HCT116 (cell line): ENCODE measurements around the gene APBA3. TPM values are rescaled to one million over a fixed set of nuclear protein-coding genes. Genes with fewer than 3 reads are reported as not detected.

Experiments
- ATAC-seq: fragments of 200-7000 bp; cut with Tn5 transposase; 2 replicates; pipeline ENCODE4 v1.9.1; 2020; ENCODE audit warnings: mild to moderate bottlenecking, moderate library complexity
- BruUV-seq: library from RNA; stranded (reverse); fragments of 400-500 nt; replicated peaks from 2 replicates; lab custom pipeline; 2021; lab: Mats Ljungman, UMichigan
- CTCF ChIA-PET: fragments of 300-600 bp; sonication (Branson Sonifier 250); formaldehyde crosslinking; loops from one replicate; lab custom pipeline; 2021; ENCODE audit warnings: antibody characterized with exemption; lab: Charles Lee
- POLR2A ChIA-PET: fragments of 300-600, 350-600 bp; sonication (Branson Sonifier 250); formaldehyde crosslinking; loops from one replicate; lab custom pipeline; 2021; ENCODE audit warnings: antibody characterized with exemption; lab: Charles Lee
- RAD21 ChIA-PET, 2 experiments: fragments of 300-600 bp; sonication (Branson Sonifier 250); formaldehyde crosslinking; loops; one replicate each; lab custom pipeline; 2023; ENCODE audit warnings: low total read pairs in 2 of 2; ENCODE audit not compliant: uncharacterized antibody in 2 of 2, unreplicated experiment in 2 of 2, low non-redundant PET in 1 of 2; lab: Charles Lee
- DNase-seq: peaks from one replicate; pipeline ENCODE4 v3.0.0-alpha.2; 2010; ENCODE audit warnings: low read depth, low spot score
- H2AFZ ChIP-seq: fragments of 200-600 bp; shearing (Covaris generic), sonication (generic); 2 replicates; pipeline ENCODE4 v1.6.1; 2017; ENCODE audit warnings: low read depth, mixed run types, mixed read lengths, antibody characterized with exemption, low read length; ENCODE audit not compliant: poor library complexity, severe bottlenecking
- H3K27ac ChIP-seq: 2 replicates; pipeline ENCODE4 v1.5.1; 2012; ENCODE audit warnings: low read depth, low read length
- H3K27me3 ChIP-seq: fragments of 200-600 bp; sonication (generic); 2 replicates; pipeline ENCODE4 v1.6.1; 2016; ENCODE audit warnings: mixed run types, low read length, mixed read lengths; ENCODE audit not compliant: insufficient read depth
- H3K36me3 ChIP-seq, 2 experiments: fragments of 200-500 bp in 1 of 2; fragments of 200-600 bp in 1 of 2; sonication (Bioruptor generic) in 1 of 2; sonication (generic) in 1 of 2; 2 replicates each; pipeline versions ENCODE4 v1.5.1 to v1.6.1; 2014 to 2016; ENCODE audit warnings: low read length in 2 of 2, inconsistent platforms in 1 of 2, mixed read lengths in 1 of 2, mixed run types in 1 of 2; ENCODE audit not compliant: insufficient read depth in 2 of 2, control insufficient read depth in 1 of 2
- H3K4me1 ChIP-seq, 2 experiments: fragments of 200-600 bp in 1 of 2; sonication (generic) in 1 of 2; 2 replicates each; pipeline versions ENCODE4 v1.5.1 to v1.6.1; 2012 to 2017; ENCODE audit warnings: low read length in 2 of 2, inconsistent platforms in 1 of 2, mild to moderate bottlenecking in 1 of 2, mixed read lengths in 1 of 2, mixed run types in 1 of 2, moderate library complexity in 1 of 2; ENCODE audit not compliant: insufficient read depth in 2 of 2, control insufficient read depth in 1 of 2
- H3K4me2 ChIP-seq: fragments of 200-600 bp; sonication (generic); 2 replicates; pipeline ENCODE4 v1.6.1; 2017; ENCODE audit warnings: mixed run types, low read length, mixed read lengths
- H3K4me3 ChIP-seq, 2 experiments: fragments of 200-600 bp in 1 of 2; sonication (generic) in 1 of 2; replicated peaks in 1 of 2; 2 replicates each; pipeline ENCODE4 v1.5.1; 2011 to 2016; ENCODE audit warnings: low read length in 2 of 2, control low read depth in 1 of 2, low read depth in 1 of 2, mild to moderate bottlenecking in 1 of 2, mixed read lengths in 1 of 2, mixed run types in 1 of 2
- H3K79me2 ChIP-seq: fragments of 200-600 bp; sonication (generic); 2 replicates; pipeline ENCODE4 v1.6.1; 2017; ENCODE audit warnings: mild to moderate bottlenecking, mixed run types, low read length, moderate library complexity, mixed read lengths; ENCODE audit not compliant: insufficient read depth
- H3K9ac ChIP-seq: fragments of 200-600 bp; sonication (generic); 2 replicates; pipeline ENCODE4 v1.6.1; 2016; ENCODE audit warnings: low read length, mixed read lengths
- H3K9me2 ChIP-seq: fragments of 200-600 bp; sonication (generic), shearing (Covaris generic); 2 replicates; pipeline ENCODE4 v1.6.1; 2017; ENCODE audit warnings: mixed run types, mild to moderate bottlenecking, moderate library complexity; ENCODE audit not compliant: insufficient read depth
- H3K9me3 ChIP-seq, 2 experiments: fragments of 200-500 bp in 1 of 2; fragments of 200-600 bp in 1 of 2; sonication (Bioruptor generic) in 1 of 2; sonication (generic) in 1 of 2; 2 replicates each; pipeline ENCODE4 v1.6.1; 2014 to 2017; ENCODE audit warnings: low read length in 2 of 2, mixed read lengths in 2 of 2, inconsistent platforms in 1 of 2, low read depth in 1 of 2, mild to moderate bottlenecking in 1 of 2, mixed run types in 1 of 2, moderate library complexity in 1 of 2; ENCODE audit not compliant: control insufficient read depth in 1 of 2, insufficient read depth in 1 of 2
- H4K20me1 ChIP-seq: fragments of 200-600 bp; sonication (generic), shearing (Covaris generic); 2 replicates; pipeline ENCODE4 v1.6.1; 2017; ENCODE audit warnings: mixed run types, mild to moderate bottlenecking, moderate library complexity; ENCODE audit not compliant: insufficient read depth
- CEBPB ChIP-seq: IDR thresholded peaks from 2 replicates; pipeline ENCODE4 v1.6.1; 2012; ENCODE audit warnings: low read depth
- EGR1 ChIP-seq: IDR thresholded peaks from 2 replicates; pipeline ENCODE4 v1.6.1; 2012; ENCODE audit warnings: low read depth
- EZH2 ChIP-seq: fragments of 200-600 bp; sonication (generic); IDR thresholded peaks from 2 replicates; pipeline ENCODE4 v1.6.1; 2017; ENCODE audit warnings: antibody characterized with exemption, mixed run types
- EZH2phosphoT487 ChIP-seq: fragments of 200-600 bp; IDR thresholded peaks from 2 replicates; pipeline ENCODE4 v1.6.1; 2018; ENCODE audit warnings: antibody characterized with exemption, borderline replicate concordance
- FOSL1 ChIP-seq: IDR thresholded peaks from 2 replicates; pipeline ENCODE4 v1.6.1; 2012; ENCODE audit warnings: low read depth
- JUND ChIP-seq: IDR thresholded peaks from 2 replicates; pipeline ENCODE4 v1.6.1; 2012
- POLR2A ChIP-seq: IDR thresholded peaks from 2 replicates; pipeline ENCODE4 v1.7.0; 2011; ENCODE audit warnings: borderline replicate concordance; ENCODE audit not compliant: insufficient read depth, insufficient read length; ENCODE audit errors: extremely low read depth
- POLR2AphosphoS5 ChIP-seq: IDR thresholded peaks from 2 replicates; pipeline ENCODE4 v1.6.1; 2011; ENCODE audit warnings: mild to moderate bottlenecking, low read depth, low read length, moderate library complexity
- SIN3A ChIP-seq: IDR thresholded peaks from 2 replicates; pipeline ENCODE4 v1.6.1; 2012; ENCODE audit warnings: low read depth
- SP1 ChIP-seq: IDR thresholded peaks from 2 replicates; pipeline ENCODE4 v1.6.1; 2012; ENCODE audit warnings: low read depth
- SRF ChIP-seq: IDR thresholded peaks from 2 replicates; pipeline ENCODE4 v1.6.1; 2012; ENCODE audit warnings: low read depth
- TCF7L2 ChIP-seq: IDR thresholded peaks from 2 replicates; pipeline ENCODE4 v1.7.0; 2011; ENCODE audit warnings: borderline replicate concordance, inconsistent platforms; ENCODE audit not compliant: insufficient read depth, insufficient read length; ENCODE audit errors: extremely low read depth
- YY1 ChIP-seq: IDR thresholded peaks from 2 replicates; pipeline ENCODE4 v1.6.1; 2011; ENCODE audit warnings: low read length, low read depth, moderate library complexity, mild to moderate bottlenecking; ENCODE audit not compliant: insufficient replicate concordance; ENCODE audit errors: extremely low read depth
- ZNF274 ChIP-seq: fragments of 200-500 bp; sonication (Bioruptor generic); IDR thresholded peaks from 2 replicates; pipeline ENCODE4 v1.6.1; 2014; ENCODE audit warnings: mild to moderate bottlenecking, low read depth, low read length, inconsistent platforms
- intact Hi-C: fragments of 100-400 bp; cut with micrococcal nuclease; formaldehyde crosslinking; loops from 2 replicates; pipeline ENCODE4 v1.10.0; 2022
- total RNA-seq: library from RNA; stranded (reverse); gene quantifications from one replicate; pipeline ENCODE4 v1.2.1, GENCODE V29; 2021; ENCODE audit not compliant: unreplicated experiment
- TF ChIP-seq, protein P1 (sequence below): IDR thresholded peaks from 2 replicates; pipeline ENCODE4 v1.6.1; 2012; ENCODE audit warnings: low read depth
- TF ChIP-seq, protein P2 (sequence below): IDR thresholded peaks from 2 replicates; pipeline ENCODE4 v1.6.1; 2012
- TF ChIP-seq, protein P3 (sequence below): IDR thresholded peaks from 2 replicates; pipeline ENCODE4 v1.6.1; 2012

The APBA3 gene
- total RNA-seq, 1 experiment from 2014 or later: 29.5 TPM

DNA sequence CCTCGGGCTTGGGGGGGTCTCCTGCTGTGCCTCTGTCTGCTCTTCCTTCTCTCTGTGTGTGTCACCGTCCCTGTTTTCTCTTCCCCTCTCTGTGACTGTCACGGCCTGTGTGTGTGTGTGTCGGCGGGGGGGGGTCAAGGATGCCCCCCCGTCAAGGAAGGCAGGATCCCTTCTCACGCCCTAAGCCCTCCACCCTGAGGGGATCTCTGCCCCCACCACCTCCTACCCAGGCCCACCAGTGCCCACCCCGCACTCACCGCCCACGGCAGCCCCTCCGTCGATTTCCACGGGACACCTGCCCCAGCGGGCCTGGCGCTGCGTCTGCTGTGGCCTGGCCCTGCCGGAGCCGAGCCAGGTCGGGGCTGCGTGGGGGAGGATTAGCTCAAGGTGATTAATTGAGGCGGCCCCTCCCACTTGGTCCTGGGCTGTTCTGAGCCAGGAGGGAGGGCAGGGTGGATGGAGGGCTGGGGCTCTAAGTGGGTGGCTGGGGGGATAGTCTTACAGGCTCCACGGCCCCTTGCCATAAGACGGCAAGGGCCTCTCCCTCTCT is 10.5 kb upstream of the APBA3 start, which contains the start of gene RAX2:
RAX2 (minus strand) TSS at position 323 of the 550 bp plus-strand sequence. CDS start 486 bp downstream, outside the sequence.
- H2AFZ ChIP-seq: no peak within 1 kb of the TSS
- ChIA-PET RAD21 (no interaction called here), POLR2A (interaction anchor here (0.6 to 1.2 kb wide), 2 partner anchors 9 to 191 kb away, joined by 4 to 5 read pairs; partner anchors contain the start of gene MRPL54), CTCF (no interaction called here)
- H3K4me3 ChIP-seq: no peak within 1 kb of the TSS
- H3K27me3 ChIP-seq: no peaks in the 10 kb centered on the region
- H3K9me2 ChIP-seq: no peaks in the 10 kb centered on the region
- ATAC-seq: no peak
- intact Hi-C loops: no loop called here
- no peaks in the 10 kb centered on the region for H4K20me1 ChIP-seq
- H3K27ac ChIP-seq: no peak within 1 kb of the TSS
- no peaks in the 10 kb centered on the region; a peak in 2 of 4 replicates for H3K36me3 ChIP-seq
- H3K4me1 ChIP-seq: no peaks in the 10 kb centered on the region
- TF ChIP-seq, protein P1, sequence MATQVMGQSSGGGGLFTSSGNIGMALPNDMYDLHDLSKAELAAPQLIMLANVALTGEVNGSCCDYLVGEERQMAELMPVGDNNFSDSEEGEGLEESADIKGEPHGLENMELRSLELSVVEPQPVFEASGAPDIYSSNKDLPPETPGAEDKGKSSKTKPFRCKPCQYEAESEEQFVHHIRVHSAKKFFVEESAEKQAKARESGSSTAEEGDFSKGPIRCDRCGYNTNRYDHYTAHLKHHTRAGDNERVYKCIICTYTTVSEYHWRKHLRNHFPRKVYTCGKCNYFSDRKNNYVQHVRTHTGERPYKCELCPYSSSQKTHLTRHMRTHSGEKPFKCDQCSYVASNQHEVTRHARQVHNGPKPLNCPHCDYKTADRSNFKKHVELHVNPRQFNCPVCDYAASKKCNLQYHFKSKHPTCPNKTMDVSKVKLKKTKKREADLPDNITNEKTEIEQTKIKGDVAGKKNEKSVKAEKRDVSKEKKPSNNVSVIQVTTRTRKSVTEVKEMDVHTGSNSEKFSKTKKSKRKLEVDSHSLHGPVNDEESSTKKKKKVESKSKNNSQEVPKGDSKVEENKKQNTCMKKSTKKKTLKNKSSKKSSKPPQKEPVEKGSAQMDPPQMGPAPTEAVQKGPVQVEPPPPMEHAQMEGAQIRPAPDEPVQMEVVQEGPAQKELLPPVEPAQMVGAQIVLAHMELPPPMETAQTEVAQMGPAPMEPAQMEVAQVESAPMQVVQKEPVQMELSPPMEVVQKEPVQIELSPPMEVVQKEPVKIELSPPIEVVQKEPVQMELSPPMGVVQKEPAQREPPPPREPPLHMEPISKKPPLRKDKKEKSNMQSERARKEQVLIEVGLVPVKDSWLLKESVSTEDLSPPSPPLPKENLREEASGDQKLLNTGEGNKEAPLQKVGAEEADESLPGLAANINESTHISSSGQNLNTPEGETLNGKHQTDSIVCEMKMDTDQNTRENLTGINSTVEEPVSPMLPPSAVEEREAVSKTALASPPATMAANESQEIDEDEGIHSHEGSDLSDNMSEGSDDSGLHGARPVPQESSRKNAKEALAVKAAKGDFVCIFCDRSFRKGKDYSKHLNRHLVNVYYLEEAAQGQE: no peak
- no peak for TF ChIP-seq EZH2
- no peak for TF ChIP-seq FOSL1
- no peak for TF ChIP-seq YY1
- TF ChIP-seq POLR2A: no peak
- no peak for TF ChIP-seq JUND
- no peak for TF ChIP-seq POLR2AphosphoS5
- TF ChIP-seq, protein P2, sequence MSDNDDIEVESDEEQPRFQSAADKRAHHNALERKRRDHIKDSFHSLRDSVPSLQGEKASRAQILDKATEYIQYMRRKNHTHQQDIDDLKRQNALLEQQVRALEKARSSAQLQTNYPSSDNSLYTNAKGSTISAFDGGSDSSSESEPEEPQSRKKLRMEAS: no peak
- TF ChIP-seq SIN3A: no peak
- TF ChIP-seq CEBPB: no peak
- no peak for TF ChIP-seq SRF
- TF ChIP-seq, protein P3, sequence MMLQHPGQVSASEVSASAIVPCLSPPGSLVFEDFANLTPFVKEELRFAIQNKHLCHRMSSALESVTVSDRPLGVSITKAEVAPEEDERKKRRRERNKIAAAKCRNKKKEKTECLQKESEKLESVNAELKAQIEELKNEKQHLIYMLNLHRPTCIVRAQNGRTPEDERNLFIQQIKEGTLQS: no peak
- no peak for TF ChIP-seq EGR1
- TF ChIP-seq SP1: no peak
- TF ChIP-seq EZH2phosphoT487: no peak
- no peak for TF ChIP-seq TCF7L2
- TF ChIP-seq ZNF274: no peak
- DNase-seq: no peak
- H3K9me3 ChIP-seq: no peaks in the 10 kb centered on the region
- H3K79me2 ChIP-seq: no peaks in the 10 kb centered on the region
- BruUV-seq: no TSS peak
- no peak within 1 kb of the TSS for H3K9ac ChIP-seq
- H3K4me2 ChIP-seq: no peak within 1 kb of the TSS
